Heart left ventricle (tissue), 16 donors: ENCODE measurements around the gene GPR31. TPM values are rescaled to one million over a fixed set of nuclear protein-coding genes. Genes with fewer than 3 reads are reported as not detected.

Source experiments
- ATAC-seq, 4 donors: fragments of 200-7000 bp; cut with Tn5 transposase; one replicate each; pipeline ENCODE4 v1.9.1; 2020 to 2022; ENCODE audit warnings: moderate library complexity in 4 of 4, mild to moderate bottlenecking in 3 of 4, moderate number of reproducible peaks in 1 of 4
- DNase-seq, 5 donors: peaks; one replicate each; pipeline ENCODE4 v3.0.0-alpha.2; 2020
- H3K27ac ChIP-seq, 12 donors: fragments of 200-600 bp; sonication (generic) in 4 of 12; one replicate each; pipeline versions ENCODE4 v1.5.0 to v1.8.0; 2016 to 2022; ENCODE audit warnings: mild to moderate bottlenecking in 2 of 12
- H3K27me3 ChIP-seq, 9 donors: fragments of 200-600 bp; sonication (generic) in 2 of 9; one replicate each; pipeline versions ENCODE4 v1.5.1 to v1.8.0; 2016 to 2022; ENCODE audit warnings: mild to moderate bottlenecking in 3 of 9
- H3K36me3 ChIP-seq, 9 donors: fragments of 200-600 bp; sonication (generic) in 2 of 9; one replicate each; pipeline versions ENCODE4 v1.5.0 to v1.8.0; 2018 to 2022; ENCODE audit warnings: mild to moderate bottlenecking in 2 of 9
- H3K4me1 ChIP-seq, 12 donors: fragments of 200-600 bp; sonication (generic) in 4 of 12; one replicate each; pipeline versions ENCODE4 v1.5.0 to v1.8.0; 2016 to 2022; ENCODE audit warnings: mild to moderate bottlenecking in 3 of 12
- H3K4me3 ChIP-seq, 12 donors: fragments of 200-600 bp; sonication (generic) in 4 of 12; one replicate each; pipeline versions ENCODE4 v1.5.0 to v1.8.0; 2017 to 2022; ENCODE audit warnings: mild to moderate bottlenecking in 9 of 12, moderate library complexity in 4 of 12
- H3K9me3 ChIP-seq, 12 donors: fragments of 200-600 bp; sonication (generic) in 4 of 12; one replicate each; pipeline versions ENCODE4 v1.5.0 to v1.8.0; 2016 to 2022; ENCODE audit warnings: mild to moderate bottlenecking in 1 of 12
- CTCF ChIP-seq, 12 donors: fragments of 200-600 bp; sonication (generic) in 4 of 12; IDR thresholded peaks; one replicate each; pipeline versions ENCODE4 v1.5.0 to v1.8.0; 2018 to 2022; ENCODE audit warnings: antibody characterized with exemption in 12 of 12, mild to moderate bottlenecking in 5 of 12
- POLR2A ChIP-seq, 2 donors: fragments of 450-650 bp; IDR thresholded peaks; one replicate each; pipeline ENCODE4 v1.6.1; 2017; ENCODE audit warnings: antibody characterized with exemption in 2 of 2, mild to moderate bottlenecking in 2 of 2, moderate library complexity in 2 of 2
- WGBS, 4 donors: extraction: QIAGEN DNeasy Blood & Tissue Kit in 2 of 4; methylation state at CpG; one replicate each; pipeline versions ENCODE4 v1.1.5 to v1.1.7; 2013 to 2018; 5-methylcytosine and 5-hydroxymethylcytosine counted together
- intact Hi-C, 10 donors: fragments of 100-400 bp; cut with DNase I; formaldehyde crosslinking; loops; one replicate each; pipeline versions ENCODE4 v1.11.1 to v1.14.2; 2022
- polyA plus RNA-seq, 2 donors: library from polyadenylated mRNA; stranded (reverse); fragments of 200-250 nt; gene quantifications; one replicate each; pipeline ENCODE4 v1.2.3, GENCODE V29; 2013
- total RNA-seq, 9 donors: library from RNA; depleted of rRNA in 2 of 9; stranded (reverse); fragments of >200 nt in 2 of 9; fragmentation: NEBNext Ultra II Directional in 3 of 9; extraction: Animal tissue kit (Norgen Biotek cat#: 25700) in 3 of 9; gene quantifications; one replicate each; pipeline versions ENCODE4 v1.1.0 to v1.2.4, GENCODE V29; 2016 to 2023
- donor health status: ischemic (EF 13 %, LVEDD 7.1; RV severe dilation, severe dysfunction).
- donor health status: healthy with polysubstance abuse.
- donor health status: DM: no; HTN: yes; CAD: no.
- donor health status: DM: no; HTN: no; CAD: no.
- donor health status: ischemic (EF 25% LVEDD 6.9; RV normal size, moderate dysfunction).
- donor health status: ischemic (EF 25% LVEDD 5.7; RV mildly dilated, moderate dysfunction).
- donor health status: healthy.
- donor health status: DM: yes; HTN: yes; CAD: no.
- donor health status: ischemic (EF 35%, LVEDD 5.7; RV mildly dilated, moderate dysfunction).
- donor health status: nonischemic (EF 11% LVEDD 7.7; RV severe dilation, severe dysfunction).
- donor health status: DM: yes; HTN: yes; CAD: no.
- donor health status: PGD.
- donor health status: ischemic (EF 29% LVEDD 5.4; RV normal size, mild dysfunction).
- donor health status: nonischemic (EF 23%, LVEDD 6.1; RV moderate dilation, normal function).

Gene GPR31
- total and polyA plus RNA-seq, 11 donors = not detected

- Histone ChIP-seq H3K4me3 (no peak overlapping the region), H3K27me3 (peaks cover 0 to 49% (median 11%) of the 10 kb centered on the region in 9 donors), H3K27ac (no peak overlapping the region), H3K9me3 (no peaks in the 10 kb centered on the region), H3K4me1 (no peaks in the 10 kb centered on the region), H3K36me3 (no peaks in the 10 kb centered on the region)
- DNase-seq (peak in 4 of 5 donors; percentile 24 to 62 (median 48)), ATAC-seq (peak; percentile 75 to 92 (median 87))
- 42 to 46% (median 46%) methylated on average over 18 of the region's 18 CpGs for whole genome bisulfite sequencing, 4 donors
- intact Hi-C loops = loop anchor here (1.0 to 10.0 kb wide), 8 partner anchors 145 to 370 kb away; partner anchors contain the start of gene CEP43 (in 8 of the 10)
- TF ChIP-seq CTCF (IDR thresholded peaks at IDR 0.05) (peak; percentile 56 to 80 (median 70)), POLR2A (IDR thresholded peaks at IDR 0.05) (no peak)
Measured at GRCh38 chr6:167141667-167142432, 15.9 kb downstream of the GPR31 start.

- H3K27me3 ChIP-seq = peaks cover 0 to 42% (median 7%) of the 10 kb centered on the region in 9 donors
- H3K36me3 ChIP-seq = no peaks in the 10 kb centered on the region
- TF ChIP-seq POLR2A (IDR thresholded peaks at IDR 0.05) = no peak
- TF ChIP-seq CTCF (IDR thresholded peaks at IDR 0.05) = no peak
- no peak for ATAC-seq
- H3K27ac ChIP-seq = no peak overlapping the region
- no peaks in the 10 kb centered on the region for H3K9me3 ChIP-seq
- H3K4me3 ChIP-seq = no peak overlapping the region
- WGBS, 4 donors = 72 to 80% (median 77%) methylated on average over 10 of the region's 10 CpGs
- DNase-seq = no peak
- intact Hi-C loops = loop anchor here (5.0 to 10.0 kb wide), 5 partner anchors 144 to 369 kb away; partner anchors contain the start of gene CEP43 (in 8 of the 10)
- no peaks in the 10 kb centered on the region for H3K4me1 ChIP-seq
Measured at GRCh38 chr6:167140589-167141474, 16.9 kb downstream of the GPR31 start.

- intact Hi-C loops = loop anchor here (5.0 to 10.0 kb wide), 5 partner anchors 142 to 367 kb away; partner anchors contain the start of gene CEP43 (in 8 of the 10)
- H3K9me3 ChIP-seq = no peaks in the 10 kb centered on the region
- no peaks in the 10 kb centered on the region for H3K4me1 ChIP-seq
- TF ChIP-seq POLR2A (IDR thresholded peaks at IDR 0.05) (no peak), CTCF (IDR thresholded peaks at IDR 0.05) (no peak)
- no peak for DNase-seq
- H3K27ac ChIP-seq = no peak overlapping the region
- 88 to 92% (median 90%) methylated on average over 4 of the region's 4 CpGs for WGBS, 4 donors
- ATAC-seq = no peak
- H3K27me3 ChIP-seq = peaks cover 0 to 32% (median under 1%) of the 10 kb centered on the region in 9 donors
- no peak overlapping the region for H3K4me3 ChIP-seq
- no peaks in the 10 kb centered on the region for H3K36me3 ChIP-seq
Measured at GRCh38 chr6:167139761-167140160, 18.0 kb downstream of the GPR31 start.

GRCh38 chr6:167137881-167138280 is 19.9 kb downstream of the GPR31 start:
- no peaks in the 10 kb centered on the region for H3K36me3 ChIP-seq
- intact Hi-C loops = no loop called here
- H3K27me3 ChIP-seq = peaks cover 0 to 14% (median 0%) of the 10 kb centered on the region in 9 donors
- no peaks in the 10 kb centered on the region for H3K4me1 ChIP-seq
- no peak overlapping the region for H3K27ac ChIP-seq
- ATAC-seq = no peak
- TF ChIP-seq CTCF (IDR thresholded peaks at IDR 0.05) (no peak), POLR2A (IDR thresholded peaks at IDR 0.05) (no peak)
- no peak overlapping the region for H3K4me3 ChIP-seq
- no peaks in the 10 kb centered on the region for H3K9me3 ChIP-seq
- whole genome bisulfite sequencing, 4 donors = 39 to 46% (median 45%) methylated on average over 6 of the region's 6 CpGs
- no peak for DNase-seq
